Glomerular endothelial cell (primary cell): ENCODE measurements around the gene TNS3. TPM values are rescaled to one million over a fixed set of nuclear protein-coding genes. Genes with fewer than 3 reads are reported as not detected.

ENCODE experiments used
- DNase-seq: peaks from one replicate; pipeline ENCODE4 v3.0.0-alpha.2; 2011; ENCODE audit warnings: low read depth, low spot score; ENCODE audit errors: extremely low read depth
- total RNA-seq: library from RNA; depleted of rRNA; stranded (reverse); fragments of >200 nt; gene quantifications from 2 replicates; pipeline ENCODE4 v1.2.3, GENCODE V29; 2015

The TNS3 gene
- total RNA-seq, 1 donor from 2014 or later, result 62.3 TPM

- DNase-seq, result no peak
These were observed 329.2 kb downstream of the TNS3 start for GRCh38 chr7:47252675-47253074.

GRCh38 chr7:47249361-47249760, 332.6 kb downstream of the TNS3 start:
- DNase-seq, result no peak

DNA sequence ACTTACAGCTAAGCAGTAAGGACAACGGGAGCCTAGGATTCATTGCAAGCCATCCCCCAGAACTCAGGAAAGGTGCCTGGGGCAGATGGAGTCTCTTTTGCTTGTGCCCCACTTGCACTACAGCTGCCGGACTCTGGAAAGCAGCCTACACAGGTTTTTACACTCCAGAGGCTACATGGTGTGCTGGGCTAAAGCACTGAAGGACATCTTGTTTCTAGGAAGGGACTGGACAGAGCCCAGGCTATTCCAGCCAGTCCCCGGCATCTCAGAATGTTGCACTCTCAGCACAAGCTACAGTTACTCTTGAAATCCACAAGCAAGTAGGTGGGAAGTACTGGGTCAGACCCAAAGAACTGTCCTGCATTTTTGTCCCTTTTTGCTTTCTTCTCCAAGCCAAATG, 333.1 kb downstream of the TNS3 start:
- DNase-seq, result no peak

GRCh38 chr7:47247132-47247531, 334.8 kb downstream of the TNS3 start:
- no peak for DNase-seq

DNA sequence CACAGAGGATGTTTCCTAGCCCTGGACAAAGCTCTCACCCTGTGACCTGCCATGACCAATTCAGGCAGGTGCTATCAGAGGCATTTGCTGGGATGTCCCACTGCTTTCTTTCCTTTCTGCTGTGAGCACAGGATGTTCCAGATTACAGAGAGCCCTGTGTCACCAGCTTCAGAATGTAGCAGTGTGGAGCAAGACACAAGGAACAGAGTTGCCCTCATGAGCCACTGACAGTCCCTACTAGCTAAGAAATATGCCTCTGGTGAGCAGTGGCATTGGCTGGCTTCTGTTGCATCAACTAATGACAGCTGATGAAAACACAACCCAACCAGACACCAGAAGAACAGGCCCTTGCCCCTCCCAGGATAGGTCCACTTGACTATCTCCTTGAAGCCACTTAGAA, 337.2 kb downstream of the TNS3 start:
- no peak for DNase-seq

- DNase-seq, result no peak
These were observed 340.5 kb downstream of the TNS3 start for GRCh38 chr7:47241112-47242065.

DNA sequence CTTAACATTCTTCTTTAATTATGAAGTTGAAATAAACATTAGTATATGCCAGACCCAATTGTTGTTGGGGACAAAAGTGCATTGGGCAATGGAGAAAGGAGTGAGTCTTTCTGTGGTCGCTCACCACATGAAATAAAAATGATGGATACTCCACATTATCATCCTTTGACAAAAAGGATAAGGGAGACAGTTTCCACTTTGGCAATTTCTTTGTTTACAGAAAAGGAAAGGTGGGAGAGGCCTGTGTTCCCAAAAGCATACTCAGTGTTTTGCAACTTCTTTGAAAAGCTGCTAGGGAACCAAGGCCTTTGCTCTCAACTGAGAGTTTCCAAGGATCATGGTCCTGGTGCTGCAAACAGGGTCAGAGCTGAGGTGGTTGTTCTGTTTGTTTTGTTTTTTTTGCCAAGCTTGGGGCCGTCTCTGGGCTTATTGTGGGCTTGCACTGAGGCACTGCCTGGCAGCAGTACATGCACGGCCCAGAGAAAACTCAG, 341.9 kb downstream of the TNS3 start:
- DNase-seq, result no peak

GRCh38 chr7:47239034-47239433, 342.9 kb downstream of the TNS3 start:
- no peak for DNase-seq

- no peak for DNase-seq
These were observed 345.3 kb downstream of the TNS3 start for GRCh38 chr7:47236480-47237129.

DNA sequence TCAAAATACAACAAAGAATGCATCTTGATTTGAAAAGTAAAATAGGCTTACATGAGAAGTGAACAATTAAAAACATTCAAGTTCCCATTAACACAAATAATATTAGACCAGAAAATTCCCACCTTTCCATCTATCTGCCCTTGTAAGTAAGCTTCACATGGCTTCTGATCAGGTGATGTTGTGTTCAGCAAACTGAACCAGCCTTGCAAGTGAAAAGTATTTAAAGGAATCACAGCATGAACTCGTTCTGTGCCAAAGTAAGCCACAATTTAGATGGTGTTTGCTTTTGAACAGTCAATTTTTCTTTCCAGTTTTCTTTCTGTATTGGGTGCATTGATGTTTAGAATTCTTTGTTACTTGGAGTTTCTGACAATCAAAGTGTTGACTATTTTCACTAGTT, 347.9 kb downstream of the TNS3 start:
- no peak for DNase-seq

DNA sequence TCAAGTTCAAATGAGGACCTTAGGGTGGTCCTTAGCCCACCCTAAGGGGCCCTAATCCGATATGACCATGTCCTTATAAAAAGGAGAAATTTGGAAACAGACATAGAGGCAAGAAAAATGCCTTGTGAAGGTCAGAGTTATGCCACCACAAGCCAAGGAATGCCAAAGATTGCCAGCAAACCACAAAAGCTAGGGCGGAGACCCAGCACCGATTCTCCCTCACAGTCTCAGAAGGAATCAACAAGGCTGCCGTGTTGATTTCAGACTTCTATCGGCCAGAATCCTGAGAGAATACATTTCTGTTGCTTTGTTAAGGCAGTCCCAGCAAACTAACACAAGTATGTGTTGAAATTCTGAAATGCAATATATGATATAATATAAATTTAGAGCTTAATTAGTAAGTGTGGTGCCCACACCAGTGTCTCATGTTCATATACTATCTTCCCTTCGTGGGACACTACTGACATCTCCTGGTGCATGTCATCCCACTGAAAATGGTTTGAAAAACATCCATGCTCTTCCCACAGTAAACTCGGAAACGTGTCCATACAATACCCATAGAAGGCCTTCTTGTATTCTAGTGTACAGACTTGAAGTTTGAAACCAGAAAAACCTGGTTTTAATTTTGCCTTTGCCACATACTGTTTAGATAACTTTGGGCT, 349.0 kb downstream of the TNS3 start:
- no peak for DNase-seq

DNA sequence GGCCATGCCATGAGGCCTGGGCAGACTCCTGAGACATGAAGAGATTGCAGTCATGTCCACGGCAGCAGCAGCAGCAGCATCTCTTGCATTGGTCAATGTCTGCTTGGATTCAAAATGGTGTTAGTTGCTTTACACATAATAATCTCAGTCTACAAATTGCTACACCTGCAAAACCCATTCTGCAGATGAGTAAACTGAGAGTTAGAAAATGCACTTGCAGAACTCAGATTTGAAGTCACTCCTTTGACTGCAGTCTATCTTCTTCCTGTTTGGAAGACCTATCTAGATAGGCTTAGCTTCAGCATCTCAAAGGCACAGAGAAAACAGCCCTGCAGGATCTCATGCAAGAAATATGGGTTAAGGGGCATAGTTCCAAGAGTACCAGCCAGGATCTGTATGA, 350.3 kb downstream of the TNS3 start:
- DNase-seq, result no peak

GRCh38 chr7:47231032-47231431, 350.9 kb downstream of the TNS3 start:
- DNase-seq, result no peak

- no peak for DNase-seq
These were observed 353.4 kb downstream of the TNS3 start for GRCh38 chr7:47228386-47229014.

DNA sequence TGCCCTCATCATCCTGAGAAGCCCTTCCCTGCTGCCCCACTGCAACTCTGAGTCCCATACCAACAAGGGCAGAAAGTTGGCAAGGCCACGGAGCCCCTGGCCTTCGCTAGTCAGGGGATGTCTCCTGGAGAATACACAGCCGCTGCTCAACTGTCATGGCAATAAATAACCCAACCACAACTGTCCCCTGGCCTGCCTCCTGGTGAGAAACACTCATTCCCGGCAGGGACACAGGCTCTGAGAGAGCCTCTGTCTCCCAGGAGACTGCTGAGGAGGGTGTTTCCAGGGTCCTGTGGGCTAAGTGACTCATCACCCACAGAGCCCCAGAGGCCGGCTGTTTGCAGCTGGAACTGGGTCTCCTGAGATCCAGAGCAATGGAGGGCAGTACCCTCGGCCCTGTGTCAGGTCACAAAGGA, 354.1 kb downstream of the TNS3 start:
- DNase-seq, result no peak

GRCh38 chr7:47226696-47227095, 355.2 kb downstream of the TNS3 start:
- DNase-seq, result no peak

DNA sequence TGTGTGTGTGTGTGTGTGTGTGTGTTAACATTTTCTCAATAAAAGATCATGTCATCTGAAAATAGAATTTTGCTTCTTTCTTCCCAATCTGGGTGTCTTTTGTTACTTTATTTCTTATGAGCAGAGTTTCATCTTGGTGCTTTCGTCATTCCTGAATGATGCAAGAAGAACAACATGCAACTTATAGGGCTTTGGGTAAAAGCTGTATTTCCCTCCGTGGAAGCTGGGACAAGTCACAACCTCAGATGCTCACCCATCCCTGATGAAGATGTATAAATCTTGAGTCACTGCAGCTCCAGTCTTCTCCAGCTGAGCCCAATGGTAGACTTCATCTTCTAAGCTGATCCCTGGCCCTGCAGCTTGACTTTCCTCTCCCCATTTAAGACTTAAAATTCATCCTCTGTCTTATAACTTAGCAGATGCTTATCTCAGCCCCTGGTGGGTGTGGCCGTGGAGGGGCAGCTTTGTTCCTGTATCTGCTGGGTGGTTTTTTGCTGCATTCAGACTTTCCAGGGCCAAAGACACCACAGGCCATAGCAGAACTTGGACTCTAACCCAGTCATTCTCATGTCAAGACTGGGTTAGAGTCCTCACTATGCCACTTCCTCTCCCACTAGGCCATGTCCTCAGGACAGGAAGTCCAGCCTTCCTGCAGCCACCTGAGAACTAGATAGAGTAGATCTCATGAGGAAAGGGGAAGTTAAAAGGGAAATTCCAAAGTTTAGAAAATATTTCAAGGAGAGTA, 356.4 kb downstream of the TNS3 start:
- no peak for DNase-seq
